HepG2 (cell line): ENCODE results near the gene STX5. TPM values are rescaled to one million over a fixed set of nuclear protein-coding genes. Genes with fewer than 3 reads are reported as not detected.
"Not testable (repeated sequence)": the region's sequence is repeated elsewhere in the genome, so short reads cannot be mapped to it uniquely, and the experiment has no call there.

ENCODE experiments used
- ATAC-seq: fragments of 200-7000 bp; cut with Tn5 transposase; 3 replicates; pipeline ENCODE4 v1.9.1; 2020; ENCODE audit warnings: mild to moderate bottlenecking, moderate library complexity
- BruUV-seq: library from RNA; stranded (reverse); fragments of 400-500 nt; replicated peaks from 2 replicates; lab custom pipeline; 2021; lab: Mats Ljungman, UMichigan
- CTCF ChIA-PET: fragments of 300-600 bp; formaldehyde crosslinking; extraction: SDS; loops from one replicate; lab custom pipeline; 2021; ENCODE audit warnings: low total read pairs, inconsistent platforms, low intra/inter-chr PET ratio; lab: Yijun Ruan, JAX
- POLR2A ChIA-PET: fragments of 350-600 bp; sonication (Branson Sonifier 250); formaldehyde crosslinking; loops from one replicate; lab custom pipeline; 2020; ENCODE audit warnings: antibody characterized with exemption, inconsistent platforms; lab: Yijun Ruan, JAX
- DNase-seq: peaks from one replicate; pipeline ENCODE4 v3.0.0-alpha.2; 2015; ENCODE audit warnings: low spot score
- FAIRE-seq: peaks from 3 replicates; lab custom pipeline; 2011; peaks lifted over from hg19 to GRCh38; lab: Jason Lieb, UNC
- H2AFZ ChIP-seq: one replicate; pipeline ENCODE4 v1.6.1; 2011; ENCODE audit warnings: low read length, inconsistent platforms
- H3K27ac ChIP-seq: fragments of 300-600 bp; 3 replicates; pipeline ENCODE4 v1.8.0; 2011; ENCODE audit warnings: mixed run types, mild to moderate bottlenecking, mixed read lengths, low read length, inconsistent platforms; ENCODE audit not compliant: insufficient read depth; ENCODE audit errors: extremely low read length
- H3K27me3 ChIP-seq, 2 experiments: fragments of 200-600 bp in 1 of 2; 2 replicates in 1 of 2; 3 replicates in 1 of 2; pipeline versions ENCODE4 v1.6.0 to v1.8.0; 2011; ENCODE audit warnings: low read length in 2 of 2, mild to moderate bottlenecking in 2 of 2, moderate library complexity in 2 of 2, inconsistent platforms in 1 of 2; ENCODE audit not compliant: insufficient read depth in 2 of 2, control insufficient read depth in 1 of 2
- H3K36me3 ChIP-seq, 2 experiments: fragments of 200-600 bp in 1 of 2; replicated peaks in 1 of 2; 2 replicates in 1 of 2; 3 replicates in 1 of 2; pipeline versions ENCODE4 v1.5.1 to v1.8.0; 2011; ENCODE audit warnings: low read length in 2 of 2, inconsistent platforms in 1 of 2; ENCODE audit not compliant: insufficient read depth in 2 of 2, control insufficient read depth in 1 of 2
- H3K4me1 ChIP-seq: 2 replicates; pipeline ENCODE4 v1.5.1; 2012; ENCODE audit warnings: low read length, inconsistent platforms; ENCODE audit not compliant: insufficient read depth
- H3K4me2 ChIP-seq: 2 replicates; pipeline ENCODE4 v1.6.0; 2011; ENCODE audit warnings: low read depth, low read length, inconsistent platforms
- H3K4me3 ChIP-seq, 3 experiments: fragments of 200-600 bp in 1 of 3; sonication (generic), shearing (Covaris generic) in 1 of 3; replicated peaks in 1 of 3; 2 replicates each; pipeline ENCODE4 v1.5.1; 2011 to 2016; ENCODE audit warnings: low read length in 3 of 3, inconsistent platforms in 2 of 3, low read depth in 2 of 3, mild to moderate bottlenecking in 2 of 3, control low read depth in 1 of 3, mixed read lengths in 1 of 3; ENCODE audit not compliant: insufficient read depth in 1 of 3
- H3K79me2 ChIP-seq: one replicate; pipeline ENCODE4 v1.6.1; 2011; ENCODE audit warnings: low read length, inconsistent platforms; ENCODE audit not compliant: insufficient read depth
- H3K9ac ChIP-seq: 2 replicates; pipeline ENCODE4 v1.6.0; 2011; ENCODE audit warnings: mild to moderate bottlenecking, low read depth, low read length, inconsistent platforms; ENCODE audit not compliant: insufficient read depth
- H3K9me3 ChIP-seq: 2 replicates; pipeline ENCODE4 v1.5.1; 2012; ENCODE audit warnings: mild to moderate bottlenecking, low read length
- H4K20me1 ChIP-seq: 2 replicates; pipeline ENCODE4 v1.6.0; 2011; ENCODE audit warnings: inconsistent platforms, mild to moderate bottlenecking, low read length, moderate library complexity; ENCODE audit not compliant: insufficient read depth
- TRAFD1 ChIP-seq: sonication (generic); formaldehyde crosslinking; IDR thresholded peaks from 2 replicates; pipeline ENCODE4 v1.5.1; 2020; ENCODE audit warnings: missing genetic modification reagents, mild to moderate bottlenecking, borderline replicate concordance
- ZNF121 ChIP-seq: sonication (generic); formaldehyde crosslinking; IDR thresholded peaks from 2 replicates; pipeline ENCODE4 v1.5.0; 2020; ENCODE audit warnings: mild to moderate bottlenecking, missing genetic modification reagents
- ZNF770 ChIP-seq: sonication (generic); formaldehyde crosslinking; IDR thresholded peaks from 2 replicates; pipeline ENCODE4 v1.5.0; 2020; ENCODE audit warnings: mild to moderate bottlenecking, missing genetic modification reagents
- WGBS: methylation state at CpG from one replicate; pipeline ENCODE4 v1.1.6; 2017; ENCODE audit warnings: low lambda C conversion rate; 5-methylcytosine and 5-hydroxymethylcytosine counted together
- in situ Hi-C: cut with HindIII; loops from 2 replicates; pipeline ENCODE4 v1.10.0; 2017; ENCODE audit warnings: low pct_unique_long_range_greater_than_20kb; ENCODE audit not compliant: extremely low pct_ligation_motif_present
- intact Hi-C: fragments of 100-400 bp; cut with micrococcal nuclease; formaldehyde crosslinking; loops from one replicate; pipeline ENCODE4 v1.10.0; 2022; ENCODE audit not compliant: unreplicated experiment
- polyA plus RNA-seq, 8 experiments: library from polyadenylated mRNA; depleted of rRNA in 3 of 8; stranded (reverse) in 7 of 8; unstranded in 1 of 8; fragments of >200 nt; fragmentation: Illumina TruSeq in 4 of 8; extraction: Trizol in 4 of 8; gene quantifications; 2 replicates each; pipeline versions ENCODE4 v1.2.1 to v1.2.3, GENCODE V29; 2011 to 2016; ENCODE audit warnings: low read depth in 4 of 8, missing spikeins in 1 of 8, mixed read lengths in 1 of 8; ENCODE audit not compliant: insufficient read depth in 1 of 8
- total RNA-seq, 5 experiments: library from RNA; depleted of rRNA; stranded (reverse); fragments of >200 nt; fragmentation: Illumina TruSeq; extraction: Trizol; gene quantifications; 2 replicates each; pipeline ENCODE4 v1.2.3, GENCODE V29; 2016; ENCODE audit warnings: low read depth in 1 of 5

The STX5 gene
- total and polyA plus RNA-seq, 2 of the 13 experiments (the other 11 are each of a cell fraction or from before 2014, with no cell fraction given): 26.9 to 30.0 TPM

GRCh38 chr11:62828130-62828529, 3.7 kb downstream of the STX5 start:
- H3K4me3 ChIP-seq, intact Hi-C loops, H4K20me1 ChIP-seq, H2AFZ ChIP-seq, DNase-seq, in situ Hi-C loops, ATAC-seq, H3K9ac ChIP-seq, BruUV-seq, CTCF ChIA-PET, H3K9me3 ChIP-seq, H3K4me2 ChIP-seq, H3K27me3 ChIP-seq, H3K27ac ChIP-seq, FAIRE-seq: not testable (repeated sequence)
- Histone ChIP-seq H3K36me3 (peaks cover 21 to 41% of the 10 kb centered on the region in 2 experiments), H3K4me1 (peaks cover 21% of the 10 kb centered on the region), H3K79me2 (peaks cover 22% of the 10 kb centered on the region)
- TF ChIP-seq ZNF121 (CRISPR knock-in tag) (peak; percentile 78; the same call in 1 of the 2 replicates), ZNF770 (peak; percentile 50)
- POLR2A ChIA-PET: interaction anchor here (1.2 to 4.7 kb wide), 6 partner anchors 12 to 74 kb away, joined by 4 to 57 read pairs (median 7); partner anchors contain the start of genes TMEM179B, WDR74 and ZBTB3
- WGBS: 97% methylated on average over 8 of the region's 8 CpGs

GRCh38 chr11:62823677-62824076, 8.2 kb downstream of the STX5 start:
- Histone ChIP-seq H3K9ac (no peak overlapping the region), H3K9me3 (no peaks in the 10 kb centered on the region), H3K36me3 (peaks cover 28 to 73% of the 10 kb centered on the region in 2 experiments), H3K27ac (no peak overlapping the region), H3K4me1 (no peaks in the 10 kb centered on the region), H3K4me3 (no peak overlapping the region), H3K4me2 (no peak overlapping the region), H4K20me1 (no peaks in the 10 kb centered on the region), H2AFZ (no peak overlapping the region), H3K79me2 (no peaks in the 10 kb centered on the region), H3K27me3 (no peaks in the 10 kb centered on the region)
- DNase-seq (no peak), FAIRE-seq (no peak), ATAC-seq (no peak)
- BruUV-seq: no TSS peak
- CTCF ChIA-PET: no interaction called here
- WGBS: 97% methylated on average over 3 of the region's 3 CpGs
- in situ Hi-C loops (no loop called here), intact Hi-C loops (no loop called here)
- POLR2A ChIA-PET: interaction anchor here (0.7 to 2.8 kb wide), 4 partner anchors 8 to 39 kb away, joined by 3 to 9 read pairs (median 4); partner anchors contain the start of genes NXF1 and STX5
- no peak for TF ChIP-seq TRAFD1
- TF ChIP-seq ZNF121 (CRISPR knock-in tag): no peak
